ENCODE measurements around the gene PHRF1.

PHRF1 gene

DNA sequence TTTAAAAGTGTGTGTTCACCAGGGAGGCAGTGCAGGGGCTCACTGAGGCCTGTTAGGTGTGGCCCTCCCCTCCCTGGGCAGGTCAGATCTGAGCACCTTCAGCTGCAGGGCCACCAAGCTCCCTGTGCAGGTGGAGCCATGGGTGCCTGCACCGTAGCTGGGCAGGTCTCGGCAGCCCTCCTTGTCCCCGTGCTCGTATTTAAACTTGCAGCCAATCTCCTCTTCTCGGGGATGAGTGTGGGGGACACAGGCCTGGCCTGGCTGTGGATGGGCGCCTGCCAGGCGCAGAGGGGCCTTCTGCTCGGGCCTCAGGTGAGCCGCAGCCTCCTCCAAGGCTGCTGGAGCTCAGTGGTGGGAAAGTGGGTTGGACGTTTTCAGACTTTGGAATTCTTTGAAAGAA lies 19.1 kb downstream of the PHRF1 start:
- no peak for DNase-seq

DNA sequence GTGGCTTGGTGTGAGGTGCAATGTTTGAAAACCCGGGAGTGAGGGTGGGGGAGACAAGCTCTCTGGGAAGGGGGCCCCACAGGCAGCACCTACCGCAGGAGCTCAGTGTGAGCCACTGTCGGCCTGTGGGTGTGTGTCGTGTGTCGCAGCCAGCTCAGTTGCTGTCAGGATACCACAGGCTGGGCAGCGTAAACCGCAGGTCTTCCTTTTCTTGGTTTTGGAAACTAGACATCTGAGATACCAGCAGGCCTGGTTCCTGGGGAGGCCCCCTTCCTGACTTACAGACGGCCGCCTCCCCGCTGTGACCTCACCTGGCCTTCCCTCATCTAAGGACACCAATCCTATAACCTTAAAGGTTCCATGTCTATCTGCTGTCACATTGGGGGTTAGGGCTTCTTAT lies 20.1 kb downstream of the PHRF1 start:
- no peak for DNase-seq

DNA sequence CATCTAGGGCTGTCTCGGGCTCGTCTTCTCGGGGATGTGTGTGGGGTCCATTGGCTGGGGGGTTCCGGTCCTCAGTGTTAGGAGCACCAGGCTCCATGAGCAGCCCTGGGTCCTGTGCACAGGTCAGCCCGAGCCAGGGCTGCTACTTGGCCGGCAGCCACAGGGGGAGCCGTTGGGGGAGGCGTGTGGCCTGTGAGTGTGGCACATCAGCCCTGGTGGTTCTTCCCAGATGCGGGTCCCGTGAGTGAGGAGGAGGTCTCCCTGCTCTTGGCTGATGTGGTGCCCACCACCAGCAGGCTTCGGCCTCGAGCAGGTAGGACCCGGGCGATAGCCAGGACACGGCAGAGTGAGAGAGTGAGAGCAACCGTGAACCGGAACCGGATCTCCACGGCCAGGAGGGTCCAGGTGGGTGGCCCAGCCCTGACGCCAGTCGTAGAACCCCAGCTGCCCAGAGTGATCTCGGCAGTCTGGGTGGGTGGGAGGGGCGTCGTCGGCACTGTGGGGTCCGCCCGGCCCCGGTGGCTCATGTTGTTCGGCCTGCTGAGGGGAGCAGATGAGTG lies 21.0 kb downstream of the PHRF1 start:
- no peak for DNase-seq

DNA sequence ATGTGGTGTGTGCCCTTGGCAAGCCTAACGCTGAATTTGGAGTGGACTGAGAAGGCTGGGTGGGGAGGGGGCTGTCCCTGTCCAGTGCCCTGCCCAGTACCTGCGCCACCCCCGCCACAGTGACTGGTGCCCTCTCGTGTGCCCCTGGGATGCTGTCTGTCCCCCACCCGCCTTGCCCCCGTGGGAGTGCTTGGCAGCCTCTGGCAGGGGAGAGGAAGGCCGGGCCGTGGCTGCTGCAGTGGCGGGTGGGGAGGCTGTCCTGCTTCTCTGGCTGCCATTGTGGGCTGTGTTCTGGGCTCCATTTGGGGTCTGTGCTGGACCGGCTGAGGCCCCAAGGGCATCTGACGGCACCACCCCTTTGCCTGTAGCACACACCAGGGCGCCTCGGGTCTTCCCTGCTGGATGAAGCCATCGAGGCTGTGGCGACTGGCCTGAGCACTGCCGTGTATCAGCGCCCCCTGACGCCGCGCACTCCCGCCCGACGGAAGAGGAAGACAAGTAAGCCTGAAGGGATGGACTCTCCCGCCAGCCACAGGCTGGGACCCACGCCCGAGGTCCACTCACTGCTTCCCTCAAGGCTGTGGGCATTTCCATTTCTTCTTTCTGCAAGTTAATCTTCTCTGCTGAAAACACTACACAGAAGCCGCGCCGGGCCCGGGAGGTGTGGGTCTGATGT lies 21.9 kb downstream of the PHRF1 start:
- DNase-seq: no peak

DNA sequence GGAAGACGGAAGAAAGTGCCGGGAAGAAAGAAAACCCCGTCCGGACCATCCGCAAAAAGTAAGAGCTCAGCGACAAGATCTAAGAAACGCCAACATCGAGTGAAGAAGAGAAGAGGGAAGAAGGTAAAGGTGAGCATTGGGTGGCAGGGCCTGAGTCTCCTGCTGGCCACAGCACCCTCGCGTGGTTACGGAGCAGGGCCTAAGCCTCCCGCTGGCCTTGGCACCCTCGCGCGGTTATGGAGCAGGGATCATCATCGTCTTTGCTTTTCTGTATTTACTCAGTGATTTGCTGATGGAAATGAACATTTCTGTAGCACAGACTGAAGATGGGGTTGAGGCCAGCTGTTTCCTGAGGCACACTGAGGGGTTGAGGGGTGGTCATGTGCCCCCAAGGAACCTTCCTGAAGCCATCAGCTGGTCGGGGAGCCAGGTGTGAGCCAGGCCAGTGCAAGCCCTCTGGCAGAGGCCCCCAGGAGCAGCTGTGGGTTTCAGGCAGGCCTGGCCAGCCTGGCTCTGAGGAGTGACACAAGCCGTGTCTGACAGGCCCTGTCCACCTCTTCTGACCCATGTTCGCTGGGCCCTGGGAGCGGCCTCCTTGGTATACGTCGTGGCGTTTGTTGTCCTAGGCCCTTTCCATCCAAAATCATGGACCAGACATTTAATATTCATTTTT lies 25.4 kb downstream of the PHRF1 start:
- DNase-seq: no peak

DNA sequence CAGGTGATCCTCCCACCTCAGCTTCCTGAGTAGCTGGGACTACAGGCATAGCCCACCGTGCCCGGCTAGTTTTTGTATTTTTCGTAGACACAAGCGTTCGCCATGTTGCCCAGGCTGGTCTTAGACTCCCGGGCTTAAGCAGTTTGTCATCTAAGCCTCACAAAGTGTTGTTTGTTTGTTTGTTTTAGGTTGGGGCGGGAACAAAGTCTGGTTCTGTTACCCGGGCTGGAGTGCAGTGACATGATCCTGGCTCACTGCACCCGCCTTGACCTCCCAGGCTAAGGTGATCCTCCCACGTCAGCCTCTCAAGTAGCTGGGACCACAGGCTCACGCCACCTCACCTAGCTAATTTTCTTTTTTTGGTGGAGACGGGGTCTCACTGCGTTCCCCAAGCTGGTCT lies 26.9 kb downstream of the PHRF1 start:
- no peak for DNase-seq

DNA sequence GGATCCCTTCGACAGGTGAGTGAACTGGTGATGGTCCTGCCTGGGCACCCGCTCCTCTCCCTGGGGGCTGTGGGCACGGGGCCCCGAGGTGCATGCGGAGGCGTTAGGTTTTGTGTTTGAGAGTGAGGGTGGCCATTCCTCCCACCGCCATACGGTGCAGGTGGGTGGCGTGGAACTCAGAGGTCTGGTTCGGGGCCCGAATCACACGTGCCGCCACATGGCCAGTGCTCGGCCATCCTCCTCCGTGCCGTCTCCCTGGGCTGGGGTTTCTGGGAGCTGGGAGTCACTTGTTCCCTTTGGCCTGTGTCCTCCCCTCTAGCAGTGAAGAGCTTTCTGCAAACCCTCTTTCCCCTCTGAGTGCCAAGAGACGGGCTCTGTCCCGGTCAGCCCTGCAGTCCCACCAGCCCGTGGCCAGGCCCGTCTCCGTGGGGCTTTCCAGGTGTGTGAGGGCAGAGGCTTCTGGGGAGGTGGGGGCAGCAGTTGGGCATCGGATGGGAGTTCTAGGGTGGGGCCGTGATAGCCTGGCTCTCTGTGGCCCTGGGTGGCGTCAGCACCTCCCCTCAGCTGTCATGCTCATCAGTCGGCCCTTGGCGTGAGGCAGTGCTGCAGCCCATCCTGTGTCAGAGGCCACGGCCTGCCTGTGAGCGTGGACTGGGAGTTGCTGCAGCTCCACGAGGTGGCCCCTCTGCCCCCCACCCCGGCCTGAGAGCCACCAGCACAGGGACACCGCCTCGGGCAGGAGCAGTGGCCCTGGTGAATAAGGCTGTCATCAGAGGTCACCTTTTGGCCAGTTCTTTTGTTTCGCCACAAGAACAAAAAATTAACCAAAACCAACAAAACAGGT lies 29.2 kb downstream of the PHRF1 start:
- DNase-seq: no peak

DNA sequence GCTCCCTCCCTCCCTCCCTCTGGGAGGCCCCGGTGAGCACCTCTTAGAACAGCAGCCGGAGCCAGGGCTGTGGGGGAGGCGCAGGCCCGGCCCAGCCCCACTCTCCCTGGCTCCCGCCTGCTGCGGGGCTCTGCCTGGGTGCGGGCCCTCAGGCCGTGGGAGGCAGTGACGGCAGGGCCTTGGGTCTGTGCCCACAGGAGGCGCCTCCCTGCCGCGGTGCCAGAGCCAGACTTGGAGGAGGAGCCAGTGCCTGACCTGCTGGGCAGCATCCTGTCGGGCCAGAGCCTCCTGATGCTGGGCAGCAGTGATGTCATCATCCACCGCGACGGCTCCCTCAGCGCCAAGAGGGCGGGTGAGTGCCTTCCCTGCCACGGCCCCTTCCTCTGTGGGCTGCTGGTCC lies 30.0 kb downstream of the PHRF1 start:
- peak in 3 of 56 donors; percentile 28 to 39 (median 33) for DNase-seq

DNA sequence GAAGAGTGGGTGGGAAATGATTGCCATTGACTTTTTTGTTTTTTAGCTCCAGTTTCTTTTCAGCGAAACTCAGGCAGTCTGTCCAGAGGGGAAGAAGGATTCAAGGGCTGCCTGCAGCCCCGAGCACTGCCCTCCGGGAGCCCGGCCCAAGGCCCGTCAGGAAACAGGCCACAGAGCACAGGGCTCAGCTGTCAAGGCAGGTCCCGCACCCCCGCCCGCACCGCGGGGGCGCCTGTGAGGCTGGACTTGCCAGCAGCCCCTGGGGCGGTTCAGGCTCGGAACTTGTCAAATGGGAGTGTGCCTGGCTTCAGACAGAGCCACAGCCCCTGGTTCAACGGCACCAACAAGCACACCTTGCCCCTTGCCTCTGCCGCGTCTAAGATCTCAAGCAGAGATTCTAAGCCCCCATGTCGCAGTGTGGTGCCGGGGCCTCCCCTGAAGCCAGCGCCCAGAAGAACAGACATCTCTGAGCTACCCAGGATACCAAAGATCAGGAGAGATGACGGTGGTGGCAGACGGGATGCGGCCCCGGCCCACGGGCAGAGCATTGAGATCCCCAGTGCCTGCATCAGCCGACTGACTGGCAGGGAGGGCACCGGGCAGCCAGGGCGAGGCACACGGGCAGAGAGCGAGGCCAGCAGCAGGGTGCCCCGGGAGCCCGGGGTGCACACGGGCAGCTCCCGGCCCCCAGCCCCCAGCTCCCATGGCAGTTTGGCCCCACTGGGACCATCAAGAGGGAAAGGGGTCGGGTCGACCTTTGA lies 30.9 kb downstream of the PHRF1 start:
- DNase-seq: no peak

DNA sequence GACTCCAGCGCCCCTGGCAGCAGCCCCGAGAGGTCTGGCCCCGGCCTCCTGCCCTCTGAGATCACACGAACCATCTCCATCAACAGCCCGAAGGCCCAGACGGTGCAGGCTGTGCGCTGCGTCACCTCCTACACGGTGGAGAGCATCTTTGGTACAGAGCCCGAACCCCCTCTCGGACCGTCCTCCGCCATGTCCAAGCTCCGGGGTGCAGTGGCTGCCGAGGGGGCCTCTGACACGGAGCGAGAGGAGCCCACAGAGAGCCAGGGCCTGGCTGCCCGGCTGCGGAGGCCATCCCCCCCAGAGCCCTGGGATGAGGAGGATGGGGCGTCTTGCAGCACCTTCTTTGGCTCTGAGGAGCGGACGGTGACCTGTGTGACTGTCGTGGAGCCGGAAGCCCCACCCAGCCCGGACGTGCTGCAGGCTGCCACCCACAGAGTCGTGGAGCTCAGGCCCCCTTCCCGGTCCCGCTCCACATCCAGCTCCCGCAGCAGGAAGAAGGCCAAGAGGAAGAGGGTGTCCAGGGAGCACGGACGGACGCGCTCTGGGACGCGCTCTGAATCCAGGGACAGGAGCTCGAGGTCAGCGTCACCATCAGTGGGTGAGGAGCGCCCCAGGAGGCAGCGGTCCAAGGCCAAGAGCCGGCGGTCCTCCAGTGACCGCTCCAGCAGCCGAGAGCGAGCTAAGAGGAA lies 31.8 kb downstream of the PHRF1 start:
- DNase-seq: no peak

DNA sequence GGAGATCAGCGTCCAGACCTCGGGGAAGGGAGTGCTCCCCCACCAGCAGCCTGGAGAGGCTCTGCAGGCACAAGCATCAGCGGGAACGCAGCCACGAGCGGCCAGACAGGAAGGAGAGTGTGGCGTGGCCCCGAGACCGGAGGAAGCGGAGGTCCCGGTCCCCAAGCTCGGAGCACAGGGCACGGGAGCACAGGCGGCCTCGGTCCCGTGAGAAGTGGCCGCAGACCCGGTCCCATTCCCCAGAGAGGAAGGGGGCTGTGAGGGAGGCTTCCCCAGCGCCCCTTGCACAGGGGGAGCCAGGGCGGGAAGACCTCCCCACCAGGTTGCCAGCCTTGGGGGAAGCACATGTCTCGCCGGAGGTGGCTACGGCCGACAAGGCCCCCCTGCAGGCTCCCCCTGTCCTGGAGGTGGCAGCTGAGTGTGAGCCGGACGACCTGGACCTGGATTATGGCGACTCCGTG lies 32.6 kb downstream of the PHRF1 start:
- DNase-seq: no peak

DNA sequence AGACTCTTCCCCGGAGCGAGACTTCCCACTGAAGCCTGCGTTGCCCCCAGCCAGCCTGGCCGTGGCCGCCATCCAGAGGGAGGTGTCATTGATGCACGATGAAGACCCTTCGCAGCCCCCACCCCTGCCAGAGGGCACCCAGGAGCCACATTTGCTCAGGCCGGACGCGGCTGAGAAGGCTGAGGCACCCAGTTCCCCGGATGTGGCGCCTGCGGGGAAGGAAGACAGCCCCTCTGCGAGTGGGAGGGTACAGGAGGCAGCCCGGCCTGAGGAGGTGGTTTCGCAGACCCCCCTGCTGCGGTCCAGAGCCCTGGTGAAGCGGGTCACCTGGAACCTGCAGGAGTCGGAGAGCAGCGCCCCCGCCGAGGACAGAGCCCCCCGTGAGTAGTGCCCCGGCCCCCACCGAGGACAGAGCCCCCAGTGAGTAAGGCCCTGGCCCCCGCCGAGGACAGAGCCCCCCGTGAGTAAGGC lies 33.1 kb downstream of the PHRF1 start:
- no peak for DNase-seq

DNA sequence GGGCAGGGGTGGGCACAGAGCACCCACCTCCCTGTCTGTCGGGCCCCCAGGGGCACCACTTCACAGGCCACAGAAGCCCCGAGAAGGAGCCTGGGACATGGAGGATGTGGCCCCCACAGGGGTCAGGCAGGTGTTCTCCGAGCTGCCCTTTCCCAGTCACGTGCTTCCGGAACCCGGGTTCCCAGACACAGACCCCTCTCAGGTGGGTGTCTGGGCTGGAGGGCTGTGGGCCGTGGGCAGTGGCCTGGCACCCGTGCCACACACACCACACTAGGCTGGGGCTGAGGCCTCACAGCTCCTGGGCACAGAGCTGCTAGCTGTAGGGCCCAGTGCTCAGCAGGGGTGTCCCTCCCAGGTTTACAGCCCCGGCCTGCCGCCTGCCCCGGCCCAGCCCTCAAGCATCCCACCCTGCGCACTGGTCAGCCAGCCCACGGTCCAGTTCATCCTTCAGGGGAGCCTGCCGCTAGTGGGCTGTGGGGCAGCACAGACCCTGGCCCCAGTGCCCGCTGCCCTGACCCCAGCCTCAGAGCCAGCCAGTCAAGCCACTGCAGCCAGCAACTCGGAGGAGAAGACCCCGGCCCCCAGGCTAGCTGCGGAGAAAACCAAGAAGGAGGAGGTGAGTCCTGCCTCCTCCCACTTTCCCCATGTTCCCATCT lies 34.0 kb downstream of the PHRF1 start:
- no peak for DNase-seq

DNA sequence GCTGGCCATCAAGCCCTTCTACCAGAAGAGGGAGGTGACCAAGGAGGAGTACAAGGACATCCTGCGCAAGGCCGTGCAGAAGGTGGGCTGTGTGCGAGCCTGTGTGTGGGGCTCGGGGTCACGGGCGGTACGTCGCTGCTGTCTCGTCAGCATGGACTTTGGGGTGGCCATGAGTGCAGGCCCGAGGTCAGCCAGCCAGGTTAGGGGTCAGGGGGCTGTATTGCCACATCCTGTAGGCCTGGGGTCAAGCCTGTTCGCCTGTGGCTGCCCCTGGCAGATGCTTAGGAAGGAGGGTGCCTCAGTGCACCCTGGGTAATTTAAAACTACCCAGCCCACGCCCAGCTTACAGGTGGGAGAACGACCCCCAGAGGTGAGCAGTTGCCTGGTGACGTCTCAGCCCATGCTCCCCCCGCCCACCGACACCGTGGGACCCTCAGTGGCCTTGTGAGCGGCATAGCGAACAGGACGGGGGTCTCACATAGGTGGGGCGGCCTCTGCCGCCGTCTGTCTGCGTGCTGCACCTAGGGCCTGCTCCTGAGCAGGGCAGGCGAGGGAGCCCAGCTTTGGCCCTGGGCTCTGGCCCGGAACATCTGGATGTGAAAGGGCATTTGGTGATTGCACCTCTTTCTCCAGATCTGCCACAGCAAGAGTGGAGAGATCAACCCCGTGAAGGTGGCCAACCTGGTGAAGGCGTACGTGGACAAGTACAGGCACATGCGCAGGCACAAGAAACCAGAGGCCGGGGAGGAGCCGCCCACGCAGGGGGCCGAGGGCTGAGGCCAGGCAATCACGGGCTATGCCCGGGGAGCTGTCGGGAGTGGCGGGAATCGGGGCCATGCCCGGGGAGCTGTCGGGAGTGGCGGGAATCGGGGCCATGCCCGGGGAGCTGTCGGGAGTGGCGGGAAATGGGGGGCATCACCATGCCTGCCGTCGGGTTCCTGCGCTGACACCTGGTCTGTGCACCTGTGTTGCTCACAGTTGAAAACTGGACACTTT lies 35.0 kb downstream of the PHRF1 start:
- no peak for DNase-seq

DNA sequence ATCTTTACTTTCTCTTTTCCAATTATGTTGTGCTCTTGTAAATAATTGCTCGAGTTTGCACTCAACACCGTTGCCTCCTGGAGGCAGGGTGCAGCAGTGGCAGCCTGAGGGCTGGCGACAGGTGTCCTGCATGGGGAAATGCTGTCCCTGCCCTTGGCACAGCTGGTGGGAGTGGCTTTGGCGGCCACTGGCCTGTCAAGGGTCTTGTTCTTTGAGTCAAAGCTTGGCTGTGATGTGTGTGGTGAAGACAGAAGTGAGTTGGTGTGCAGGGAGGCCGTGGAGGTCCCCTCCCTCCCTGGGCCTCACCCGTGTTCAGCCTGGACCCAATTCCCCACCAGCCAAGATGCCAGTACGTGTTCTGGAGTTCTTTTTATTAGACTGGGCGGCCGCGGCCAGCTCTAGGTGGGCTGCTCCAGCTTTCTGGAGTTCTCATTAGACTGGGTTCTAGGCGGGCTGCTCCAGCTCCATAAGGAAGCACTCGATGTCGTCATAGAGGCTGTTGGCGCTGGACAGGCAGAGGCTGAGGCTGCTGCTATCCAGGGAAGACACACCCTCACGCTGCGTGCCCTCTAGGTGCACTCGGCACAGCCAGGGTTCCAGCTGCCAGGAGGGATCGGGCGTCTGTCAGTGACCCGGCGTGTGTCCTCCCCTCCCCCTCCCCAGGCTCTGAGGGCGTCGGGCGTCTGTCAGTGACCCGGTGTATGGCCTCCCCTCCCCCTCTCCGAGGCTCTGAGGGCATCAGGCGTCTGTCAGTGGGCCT lies 36.1 kb downstream of the PHRF1 start:
- no peak for DNase-seq

DNA sequence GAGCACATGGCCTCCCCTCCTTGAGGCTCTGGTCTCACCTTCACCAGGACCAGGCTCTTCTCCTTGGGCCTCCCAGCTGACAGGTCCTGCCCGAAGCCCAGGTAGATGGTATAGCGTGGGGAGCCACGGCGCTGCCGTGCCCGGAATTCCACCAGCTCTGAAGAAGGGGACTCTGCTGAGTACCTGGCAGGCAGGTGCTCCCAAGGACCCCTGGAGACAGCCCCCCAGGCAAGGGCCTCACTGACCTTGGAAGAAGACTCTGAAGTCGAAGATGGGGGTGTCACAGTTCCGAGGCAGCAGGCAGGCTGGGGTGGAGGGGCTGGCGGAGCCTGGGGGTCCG lies 36.7 kb downstream of the PHRF1 start:
- DNase-seq: no peak

DNA sequence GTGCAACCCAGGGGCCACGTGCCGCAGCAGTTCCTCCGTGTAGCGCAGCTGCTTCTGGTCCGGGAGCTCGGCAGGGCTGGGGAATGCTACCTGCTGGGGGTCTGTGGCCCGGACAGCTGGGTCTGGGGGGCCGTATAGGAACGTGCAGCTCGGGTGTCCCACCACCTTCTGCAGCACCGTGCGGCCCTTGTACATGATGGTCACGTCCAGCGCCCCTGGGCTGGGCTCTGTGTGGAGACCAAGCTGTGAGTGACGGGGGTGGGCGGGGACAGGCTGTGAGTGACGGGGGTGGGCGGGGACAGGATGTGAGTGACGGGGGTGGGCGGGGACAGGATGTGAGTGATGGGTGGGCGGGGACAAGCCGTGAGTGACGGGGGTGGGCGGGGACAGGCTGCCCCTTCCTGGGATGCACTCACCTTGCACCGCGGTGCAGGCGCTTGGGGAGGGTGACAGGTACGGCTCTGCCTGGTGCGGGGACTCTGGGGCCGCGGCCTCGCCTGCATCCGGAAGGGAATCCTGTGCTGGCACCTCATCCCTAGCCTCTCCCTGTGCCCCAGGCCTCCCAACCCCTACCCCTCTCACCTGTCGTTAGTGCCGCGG lies 37.2 kb downstream of the PHRF1 start:
- peak in 15 of 56 donors; percentile 15 to 51 (median 31) for DNase-seq

All from nucleus accumbens (tissue), 56 donors.